HG03442 (cell line): ENCODE data around the gene TMEM243.
"Not testable (repeated sequence)": the region's sequence is repeated elsewhere in the genome, so short reads cannot be mapped to it uniquely, and the experiment has no call there.

Experiments used
- ATAC-seq: cut with Tn5 transposase; IDR thresholded peaks from one replicate; pipeline ENCODE4 v1.9.1; 2021; ENCODE audit warnings: mild to moderate bottlenecking, moderate library complexity; ENCODE audit not compliant: unreplicated experiment

The TMEM243 gene, protein sequence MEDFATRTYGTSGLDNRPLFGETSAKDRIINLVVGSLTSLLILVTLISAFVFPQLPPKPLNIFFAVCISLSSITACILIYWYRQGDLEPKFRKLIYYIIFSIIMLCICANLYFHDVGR

DNA sequence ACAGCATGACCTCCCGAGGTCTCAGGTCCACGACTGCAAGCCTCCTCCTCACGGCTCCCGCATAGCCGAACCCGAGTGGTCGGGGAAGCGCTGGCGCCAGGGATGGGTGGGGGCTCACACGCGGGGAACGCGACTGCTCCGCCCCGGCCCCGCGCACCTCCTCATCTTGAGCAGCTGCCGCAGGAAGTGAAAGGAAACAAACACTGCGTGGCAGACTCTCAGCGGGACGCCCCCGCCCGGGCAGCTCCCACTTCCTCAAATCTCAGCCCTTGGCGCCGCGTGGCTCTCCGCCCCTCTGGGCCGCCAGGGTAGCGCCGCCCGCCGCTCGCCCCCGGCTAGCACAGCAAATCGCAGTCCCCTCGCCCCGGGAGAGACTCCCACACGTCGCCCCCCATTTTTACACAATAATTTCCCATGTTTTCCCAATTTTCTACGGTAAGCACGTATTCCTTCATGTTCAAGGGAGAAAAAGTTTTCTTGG is at the start of gene TMEM243:
Gene TMEM243, minus strand, starts transcription at position 188 of the 481 bp plus-strand sequence. CDS start 229 bp downstream, outside the sequence.
- ATAC-seq, result peak; percentile 47

DNA sequence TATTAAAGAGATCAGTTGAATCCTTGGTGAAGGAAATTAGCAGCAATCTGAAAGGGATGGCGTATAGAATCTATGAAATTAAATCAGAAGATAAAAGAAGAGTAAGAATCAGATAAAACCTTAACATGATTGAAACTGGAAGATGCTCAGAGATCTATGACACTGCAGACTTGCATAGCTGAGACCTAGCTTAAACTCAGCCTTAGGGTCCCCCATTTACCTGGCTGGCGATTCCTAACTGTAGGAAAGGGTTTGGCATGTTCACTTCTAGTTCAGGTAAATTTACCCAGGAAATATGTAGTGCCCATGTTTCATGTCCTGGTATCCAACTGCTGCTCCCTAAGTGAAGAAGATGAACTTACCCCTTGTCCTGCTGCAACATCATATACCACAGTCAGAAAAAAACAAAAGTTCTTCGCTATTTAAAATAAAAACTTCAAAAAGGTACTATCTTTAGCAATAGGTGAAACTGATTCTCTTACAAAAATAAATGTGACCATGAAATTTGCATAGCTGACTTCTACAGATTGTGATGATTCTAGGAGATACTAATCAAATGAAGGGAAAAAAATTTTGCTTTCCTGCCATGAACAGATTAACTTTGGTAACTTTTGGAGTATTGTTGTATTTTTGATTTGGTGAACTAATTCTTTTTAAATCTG is 47.8 kb upstream of the TMEM243 start:
- ATAC-seq, result peak; percentile 70

DNA sequence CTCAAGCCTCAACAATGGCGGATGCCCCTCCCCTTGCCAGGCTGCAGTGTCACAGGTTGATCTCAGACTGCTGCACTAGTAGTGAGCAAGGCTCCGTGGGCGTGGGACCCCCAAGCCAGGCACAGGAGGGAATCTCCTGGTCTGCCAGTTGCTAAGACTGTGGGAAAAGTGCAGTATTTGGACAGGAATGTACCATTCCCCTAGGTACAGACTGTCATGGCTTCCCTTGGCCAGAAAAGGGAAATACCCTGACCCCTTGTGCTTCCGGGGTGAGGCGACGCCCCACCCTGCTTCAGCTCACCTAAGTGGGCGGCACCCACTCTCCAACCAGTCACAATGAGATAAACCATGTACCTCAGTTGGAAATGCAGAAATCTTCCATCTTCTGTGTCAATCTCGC is 44.0 kb upstream of the TMEM243 start:
- no peak for ATAC-seq

DNA sequence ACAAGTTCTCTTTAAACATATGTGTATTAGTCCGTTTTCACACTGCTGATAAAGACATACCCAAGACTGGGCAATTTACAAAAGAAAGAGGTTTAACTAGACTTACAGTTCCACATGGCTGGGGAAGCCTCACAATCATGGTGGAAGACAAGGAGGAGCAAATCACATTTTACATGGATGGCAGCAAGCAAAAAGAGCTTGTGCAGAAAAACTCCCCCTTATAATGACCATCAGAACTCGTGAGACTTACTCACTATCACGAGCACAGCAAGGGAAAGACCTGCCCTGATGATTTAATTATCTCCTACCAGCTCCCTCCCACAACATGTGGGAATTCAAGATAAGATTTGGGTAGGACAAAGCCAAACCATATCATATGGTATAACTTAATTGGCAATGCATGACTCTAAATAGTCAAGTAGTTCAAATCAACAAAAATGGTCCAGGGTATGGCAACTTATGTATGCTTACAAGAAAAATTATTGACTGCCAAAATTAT is 34.1 kb upstream of the TMEM243 start:
- ATAC-seq, result no peak

DNA sequence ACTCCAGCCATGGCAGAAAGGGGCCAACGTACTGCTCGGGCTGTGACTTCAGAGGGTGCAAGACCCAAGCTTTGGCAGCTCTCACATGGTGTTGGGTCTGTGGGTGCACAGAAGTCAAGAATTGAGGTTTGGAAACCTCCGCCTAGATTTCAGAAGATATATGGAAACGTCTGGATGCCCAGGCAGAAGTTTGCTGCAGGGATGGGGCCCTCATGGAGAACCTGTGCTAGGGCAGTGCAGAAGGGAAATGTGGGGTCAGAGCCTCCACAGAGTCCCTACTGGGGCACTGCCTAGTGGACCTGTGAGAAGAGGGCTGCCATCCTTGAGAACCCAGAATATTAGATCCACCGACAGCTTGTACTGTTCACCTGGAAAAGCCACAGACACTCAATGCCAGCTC is 26.1 kb upstream of the TMEM243 start:
- not testable (repeated sequence) for ATAC-seq

DNA sequence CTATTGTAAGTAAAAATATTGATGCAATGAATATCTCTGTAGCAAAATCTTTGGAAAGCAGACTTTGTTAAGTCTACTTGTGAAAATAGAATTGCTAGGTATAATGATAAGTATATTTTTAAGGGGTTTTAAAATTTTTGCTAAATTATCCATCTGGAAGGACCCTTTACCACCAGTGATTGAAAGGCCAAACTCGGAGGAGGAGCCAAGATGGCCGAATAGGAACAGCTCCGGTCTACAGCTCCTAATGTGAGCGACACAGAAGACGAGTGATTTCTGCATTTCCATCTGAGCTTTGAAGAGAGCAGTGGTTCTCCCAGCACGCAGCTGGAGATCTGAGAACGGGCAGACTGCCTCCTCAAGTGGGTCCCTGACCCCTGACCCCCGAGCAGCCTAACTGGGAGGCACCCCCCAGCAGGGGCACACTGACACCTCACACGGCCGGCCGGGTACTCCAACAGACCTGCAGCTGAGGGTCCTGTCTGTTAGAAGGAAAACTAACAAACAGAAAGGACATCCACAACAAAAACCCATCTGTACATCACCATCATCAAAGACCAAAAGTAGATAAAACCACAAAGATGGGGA is 19.0 kb upstream of the TMEM243 start:
- ATAC-seq, result not testable (repeated sequence)

DNA sequence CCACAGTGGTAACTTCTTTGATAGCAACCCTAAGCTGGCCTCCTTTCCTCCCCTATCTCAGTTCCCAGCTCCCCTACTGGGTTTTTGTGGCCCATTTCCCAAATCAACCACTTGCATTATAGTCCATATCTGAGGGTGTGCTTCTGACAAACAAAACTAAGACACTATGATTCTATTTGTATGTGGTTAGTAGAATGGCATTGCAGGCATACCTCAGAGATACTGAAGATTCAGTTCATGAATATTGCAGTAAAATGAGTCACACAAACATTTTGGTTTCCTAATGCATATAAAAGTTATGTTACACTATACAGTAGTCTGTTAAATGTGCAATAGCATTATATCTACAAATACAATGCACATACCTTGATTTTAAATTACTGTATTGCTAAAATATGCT is 15.4 kb upstream of the TMEM243 start:
- ATAC-seq, result no peak

DNA sequence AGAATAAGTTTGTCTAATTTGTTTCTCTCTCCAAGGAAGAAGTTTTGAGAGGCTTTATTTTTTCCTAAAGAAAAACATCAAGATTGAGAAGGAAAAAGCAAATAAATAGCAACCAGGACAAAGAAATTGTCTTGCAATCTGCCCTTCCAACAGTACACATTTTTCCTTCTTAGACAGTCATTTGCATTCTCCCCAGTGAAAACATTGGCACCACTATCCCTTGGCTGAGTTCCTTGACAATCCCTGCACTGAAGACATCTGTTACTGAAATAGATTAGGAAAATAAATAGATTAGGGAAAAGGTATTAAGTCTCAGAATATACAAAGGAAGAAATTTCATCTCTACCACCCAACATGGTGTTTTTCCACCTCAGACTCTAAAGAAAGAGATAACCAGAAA is 12.2 kb upstream of the TMEM243 start:
- no peak for ATAC-seq

DNA sequence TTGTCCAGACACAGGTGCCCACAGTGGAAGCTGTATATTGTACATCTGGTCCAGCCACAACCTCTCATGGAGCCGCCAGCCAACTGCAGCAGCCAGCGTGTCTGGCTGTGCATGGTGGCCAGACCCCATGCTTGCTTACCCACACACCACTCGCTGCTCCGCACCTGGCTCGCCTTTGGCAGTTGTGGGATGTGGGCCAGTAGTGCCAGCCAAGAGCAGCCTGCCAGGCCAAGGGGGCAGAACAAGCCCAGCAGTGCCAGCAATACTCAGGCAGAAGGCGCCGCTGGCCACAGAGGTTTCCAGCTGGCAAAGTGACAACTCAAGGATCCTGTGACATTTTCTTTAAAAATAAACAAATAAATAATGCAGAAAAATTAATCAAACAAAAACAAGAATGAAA is 11.7 kb upstream of the TMEM243 start:
- no peak for ATAC-seq

DNA sequence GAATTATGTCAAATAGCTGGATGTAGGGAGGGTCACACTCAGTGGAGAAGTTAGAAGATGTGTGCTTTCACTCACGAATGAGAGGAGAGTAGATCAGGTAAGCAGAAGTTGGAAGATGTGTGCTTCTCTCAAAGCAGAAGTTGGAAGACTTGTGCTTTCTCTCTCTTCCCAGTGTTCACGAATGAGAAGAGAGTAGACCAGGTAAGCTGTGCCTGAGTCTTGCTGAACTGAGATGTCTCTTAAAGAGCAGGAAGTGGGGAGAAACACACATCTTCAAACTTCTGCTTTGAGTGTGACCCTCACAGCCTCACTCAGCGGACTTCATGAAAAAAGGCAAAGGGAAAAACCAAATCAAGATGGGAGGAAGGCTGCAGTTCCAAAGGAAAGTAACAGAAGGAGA is 7.0 kb upstream of the TMEM243 start:
- ATAC-seq, result peak; percentile 54

DNA sequence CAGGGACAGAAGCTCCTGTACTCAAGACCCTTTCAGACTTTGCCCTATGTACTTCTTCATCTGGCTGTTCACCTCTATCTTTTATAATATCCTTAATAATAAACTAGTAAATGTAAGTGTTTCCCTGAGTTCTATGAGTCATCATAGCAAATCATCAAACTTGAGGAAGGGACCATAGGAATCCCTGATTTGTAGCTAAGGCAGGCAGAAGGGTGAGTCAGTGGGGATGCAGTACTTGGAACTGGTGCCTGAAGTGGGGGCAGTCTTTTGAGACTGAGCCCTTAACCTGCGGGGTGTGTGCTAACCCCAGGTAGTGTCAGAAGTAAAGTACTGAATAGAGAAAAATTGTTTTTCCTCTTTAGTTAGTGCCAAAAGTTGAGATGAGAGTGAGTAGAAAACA is 6.2 kb upstream of the TMEM243 start:
- ATAC-seq, result no peak

DNA sequence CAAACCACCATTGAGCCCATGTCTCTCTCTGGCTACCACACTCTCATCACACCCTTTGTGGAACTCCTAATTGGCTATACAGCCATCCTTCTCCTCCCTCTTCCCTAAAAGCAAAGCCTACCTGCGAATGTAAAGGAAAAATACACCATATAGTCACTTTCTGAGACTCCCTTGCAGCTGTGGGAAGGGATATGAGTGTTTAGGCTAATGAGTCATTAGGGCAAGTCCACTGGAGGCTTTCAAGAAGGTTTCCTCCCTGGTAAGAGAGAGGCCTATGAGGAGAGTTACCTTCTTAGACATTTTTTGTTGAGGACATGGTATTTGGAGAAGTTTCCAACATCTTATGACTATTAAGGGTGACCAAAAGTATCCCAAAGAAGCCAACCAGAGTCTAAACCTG is 4.1 kb upstream of the TMEM243 start:
- no peak for ATAC-seq

DNA sequence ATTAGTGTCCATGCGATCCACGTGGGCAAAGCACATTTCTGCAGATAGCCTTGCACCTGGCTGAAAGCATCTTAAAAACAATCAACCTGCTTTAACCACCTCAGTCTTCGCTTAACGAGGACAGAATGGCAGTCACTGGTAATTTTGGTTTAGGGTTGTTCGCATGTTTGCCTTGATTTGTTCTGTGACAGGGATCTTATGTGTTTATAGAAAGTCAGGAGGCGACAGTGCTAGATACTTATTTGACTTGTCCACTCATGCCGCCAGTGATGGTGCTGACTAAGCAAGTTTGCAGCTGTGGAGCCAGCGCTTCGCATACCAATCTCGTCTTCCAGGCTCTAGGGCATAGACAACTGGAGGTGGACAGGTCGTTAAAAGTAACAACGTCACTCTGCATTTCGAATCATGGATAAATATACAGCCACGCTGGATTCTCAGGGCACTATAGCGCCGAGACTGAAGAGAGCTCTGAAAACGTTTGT is 1.2 kb upstream of the TMEM243 start:
- no peak for ATAC-seq

DNA sequence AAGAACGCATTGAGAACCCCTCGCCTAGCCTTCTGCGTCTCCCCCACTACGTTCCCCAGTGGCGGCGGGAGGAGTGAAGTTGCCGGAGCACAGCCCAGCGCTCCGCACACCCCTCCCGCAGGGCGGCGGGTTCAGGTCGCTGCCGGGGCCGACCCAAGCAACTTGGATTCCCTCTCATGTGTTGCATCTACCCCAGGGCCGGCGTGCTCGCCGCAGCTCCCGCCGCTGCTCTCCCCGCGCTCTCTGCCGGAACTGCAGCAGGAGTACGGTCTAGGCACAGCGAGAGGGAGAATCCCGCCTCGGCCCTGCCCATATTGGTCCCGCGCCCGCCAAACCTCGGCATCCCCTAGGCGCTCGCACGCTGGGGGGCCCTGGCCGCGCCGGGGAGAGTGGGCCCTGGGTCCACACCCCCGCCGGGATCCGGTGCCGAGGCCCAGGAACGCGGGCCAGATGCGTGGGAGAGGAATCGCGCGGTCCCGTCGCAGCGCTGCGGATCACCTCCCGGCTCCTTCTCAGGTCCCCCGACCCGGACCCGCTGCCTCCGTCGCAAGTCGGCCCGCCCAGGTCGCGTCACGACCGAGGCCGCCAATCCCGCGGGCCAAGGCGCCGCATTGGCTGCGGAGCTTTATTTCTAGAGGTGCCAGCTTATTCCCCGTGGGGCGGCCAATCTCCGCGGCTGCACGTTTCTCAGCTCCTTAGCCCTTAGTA is 648 bp upstream of the TMEM243 start:
- peak; percentile 32 for ATAC-seq

DNA sequence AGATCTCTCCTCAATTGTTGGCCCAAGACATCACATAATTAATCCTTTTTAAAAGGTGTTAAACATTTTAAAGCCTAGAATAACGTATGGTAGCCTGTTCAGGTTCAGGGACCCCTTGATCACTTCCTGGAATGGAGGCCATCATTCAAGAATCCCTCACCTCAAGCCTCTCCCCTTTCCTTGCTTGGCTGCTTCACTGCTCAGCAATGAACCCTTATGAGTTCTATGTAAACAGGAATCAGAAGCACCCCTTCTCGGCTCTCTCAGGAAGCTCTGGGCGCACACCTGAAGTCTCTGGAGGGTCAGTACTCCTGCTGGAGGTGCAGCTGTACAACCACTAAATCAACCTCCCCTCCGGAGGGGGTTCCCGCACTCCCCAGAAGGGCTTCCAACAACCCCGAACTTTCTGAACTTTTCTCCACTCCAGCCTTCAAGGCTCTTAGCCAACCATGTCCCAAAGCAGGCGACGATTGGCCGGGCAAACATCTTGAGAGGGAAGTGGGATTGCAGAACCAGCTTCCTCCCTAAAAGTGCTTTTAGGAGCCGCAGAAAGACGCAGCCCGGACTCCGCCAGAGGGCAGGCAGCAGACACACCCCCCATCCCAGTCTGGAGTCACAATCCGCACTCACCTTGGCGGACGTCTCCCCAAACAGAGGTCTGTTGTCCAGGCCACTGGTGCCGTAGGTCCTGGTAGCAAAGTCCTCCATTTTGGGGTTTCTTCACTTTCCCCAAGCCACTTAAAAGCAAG is 562 bp downstream of the TMEM243 start:
- ATAC-seq, result peak; percentile 0

DNA sequence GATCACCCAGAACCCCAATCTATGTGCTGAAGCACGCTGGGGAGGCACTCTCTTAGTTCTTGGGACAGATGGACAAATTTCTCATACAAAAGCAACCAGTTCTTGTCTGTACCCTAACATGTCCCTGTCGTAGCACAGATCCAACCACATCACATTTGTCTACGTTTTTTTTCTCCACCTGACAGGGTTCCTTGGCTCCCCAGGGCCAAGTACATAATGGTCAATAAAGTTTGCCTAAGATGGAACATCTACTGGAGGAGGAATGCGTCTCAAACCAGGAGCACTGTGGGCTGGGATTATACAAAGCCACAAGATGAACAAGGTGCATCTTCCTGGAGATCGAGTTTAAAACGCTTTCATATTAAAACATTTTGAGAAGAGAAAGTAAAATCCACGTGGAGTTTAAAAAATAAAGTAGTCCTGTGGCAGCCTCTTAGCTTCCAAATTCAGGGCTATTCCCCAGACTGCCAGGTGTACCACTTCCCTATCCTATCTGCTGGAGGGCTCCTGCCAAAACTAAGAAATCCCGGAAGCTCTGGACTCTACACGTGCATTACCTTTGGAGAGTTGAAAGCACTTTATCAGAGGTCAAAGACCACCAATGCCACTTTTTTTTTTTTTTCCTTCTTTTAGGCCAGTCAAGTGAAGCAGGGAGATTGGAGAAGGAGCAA is 1.4 kb downstream of the TMEM243 start:
- ATAC-seq, result no peak

DNA sequence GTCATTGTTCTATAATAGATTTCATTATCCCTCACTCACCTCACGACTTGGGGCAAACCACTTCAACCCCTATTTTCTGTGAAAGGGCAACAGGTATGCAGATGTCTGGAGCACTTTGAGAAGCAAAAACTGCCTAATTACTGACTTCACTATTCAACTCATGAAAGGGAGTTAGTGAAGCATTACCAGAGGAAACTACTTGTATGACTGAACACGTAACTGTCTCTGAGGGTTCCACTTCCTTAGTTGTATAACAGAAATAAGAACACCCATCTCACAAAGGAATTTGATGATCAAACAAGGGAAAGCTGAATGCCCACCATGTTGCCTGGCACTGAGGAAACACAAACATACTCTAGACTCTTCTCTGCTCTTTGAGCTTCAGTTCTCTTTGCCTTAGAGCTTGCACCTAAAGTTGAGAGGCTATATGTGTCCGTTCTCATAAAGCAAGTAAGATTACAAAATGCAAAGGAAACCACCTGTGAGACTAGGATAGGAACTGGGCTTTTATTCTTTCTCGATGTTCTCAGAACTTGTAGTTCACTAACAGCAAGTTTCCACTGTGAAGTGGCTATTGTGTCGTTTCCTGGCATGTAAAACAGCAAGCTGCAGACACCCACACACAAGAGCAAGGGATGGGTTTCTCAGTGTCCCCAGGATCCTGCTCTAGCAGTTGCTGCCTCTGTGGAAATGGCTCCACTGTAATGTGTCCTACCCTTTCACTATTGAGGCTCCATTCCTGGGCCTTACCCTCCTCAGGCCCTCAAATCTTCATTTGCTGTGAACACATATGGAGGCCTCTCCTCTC is 2.6 kb downstream of the TMEM243 start:
- peak; percentile 55 for ATAC-seq

DNA sequence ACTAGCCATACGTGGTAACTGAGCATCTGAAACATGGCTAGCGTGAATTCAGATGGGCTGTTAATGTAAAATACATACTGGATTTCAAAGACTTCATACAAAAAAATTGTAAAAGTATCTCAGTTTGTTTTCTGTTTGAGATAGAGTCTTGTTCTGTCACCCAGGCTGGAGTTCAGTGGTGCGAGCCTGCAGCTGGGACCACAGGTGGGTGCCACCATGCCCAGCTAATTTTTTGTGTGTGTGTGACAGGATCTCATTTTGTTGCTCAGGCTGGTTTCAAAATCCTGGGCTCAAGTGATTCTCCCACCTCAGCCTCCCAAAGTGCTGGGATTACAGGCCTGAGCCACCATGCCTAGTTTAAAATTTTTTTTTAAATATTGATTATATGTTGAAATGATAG is 4.5 kb downstream of the TMEM243 start:
- ATAC-seq, result no peak

DNA sequence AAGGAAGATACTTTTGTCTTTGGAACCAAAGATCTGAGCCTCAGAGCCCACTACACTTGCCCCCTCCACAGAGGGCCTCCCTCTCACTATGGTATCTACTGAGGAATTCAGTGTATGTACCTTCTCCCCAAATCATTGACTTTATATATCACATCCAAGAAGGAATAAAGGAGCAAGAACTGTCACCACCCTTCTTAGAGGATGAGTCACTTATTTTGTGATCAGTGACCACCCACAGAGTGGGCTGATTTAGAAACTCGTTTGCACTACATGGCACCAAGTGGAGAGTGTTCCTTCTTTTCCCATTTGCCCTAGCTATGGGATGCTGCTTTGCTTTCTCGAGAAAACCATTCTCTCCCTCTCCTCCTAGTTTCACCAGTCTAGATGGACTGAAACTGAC is 5.7 kb downstream of the TMEM243 start:
- no peak for ATAC-seq
